Measurements from ENCODE around the gene ATP5MK.
A peak's percentile ranks its signal among the peaks of the same experiment; 100 is the strongest.
"Not testable (repeated sequence)": the region's sequence is repeated elsewhere in the genome, so short reads cannot be mapped to it uniquely, and the experiment has no call there.

ATP5MK gene

GRCh38 chr10:103395754-103396066 lies 565 bp downstream of the ATP5MK start:
- DNase-seq, result no peak

- no peak for DNase-seq
Measured at GRCh38 chr10:103394180-103394579, 2.1 kb downstream of the ATP5MK start.

- no peak for DNase-seq
Measured at GRCh38 chr10:103382769-103383168, 13.5 kb downstream of the ATP5MK start.

GRCh38 chr10:103374263-103374662 lies 22.0 kb downstream of the ATP5MK start:
- no peak for DNase-seq

- DNase-seq, result no peak
Measured at GRCh38 chr10:103373544-103373943, 22.7 kb downstream of the ATP5MK start.

GRCh38 chr10:103367782-103368518 lies 28.3 kb downstream of the ATP5MK start, which contains the start of gene TAF5:
TSS of gene TAF5 (plus strand) at chr10:103367976. CDS start at chr10:103367990, 14 bp downstream.
- DNase-seq, result peak; percentile 81 to 88

GRCh38 chr10:103367379-103367781 lies 28.9 kb downstream of the ATP5MK start:
- no peak for DNase-seq

DNA sequence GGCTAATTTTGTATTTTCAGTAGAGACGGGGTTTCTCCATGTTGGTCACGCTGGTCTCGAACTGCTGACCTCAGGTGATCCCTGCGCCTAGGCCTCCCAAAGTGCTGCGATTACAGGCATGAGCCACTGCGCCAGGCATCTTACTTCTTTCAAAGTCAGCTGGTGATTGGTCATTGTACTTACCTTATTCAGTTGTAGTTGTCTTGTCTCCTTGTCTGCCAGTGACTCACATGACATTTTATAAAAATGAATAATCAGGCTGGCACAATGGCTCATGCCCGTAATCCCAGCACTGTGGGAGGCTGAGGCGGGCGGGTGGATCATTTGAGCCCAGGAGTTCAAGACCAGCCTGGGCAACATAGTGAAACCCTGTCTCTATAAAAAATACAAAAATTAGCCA lies 35.5 kb downstream of the ATP5MK start:
- DNase-seq, result not testable (repeated sequence)

- DNase-seq, result not testable (repeated sequence)
Measured at GRCh38 chr10:103359493-103359892, 36.8 kb downstream of the ATP5MK start.

- DNase-seq, result no peak
Measured at GRCh38 chr10:103355906-103356599, 40.2 kb downstream of the ATP5MK start.

GRCh38 chr10:103354567-103354966 lies 41.7 kb downstream of the ATP5MK start:
- DNase-seq, result not testable (repeated sequence)

DNA sequence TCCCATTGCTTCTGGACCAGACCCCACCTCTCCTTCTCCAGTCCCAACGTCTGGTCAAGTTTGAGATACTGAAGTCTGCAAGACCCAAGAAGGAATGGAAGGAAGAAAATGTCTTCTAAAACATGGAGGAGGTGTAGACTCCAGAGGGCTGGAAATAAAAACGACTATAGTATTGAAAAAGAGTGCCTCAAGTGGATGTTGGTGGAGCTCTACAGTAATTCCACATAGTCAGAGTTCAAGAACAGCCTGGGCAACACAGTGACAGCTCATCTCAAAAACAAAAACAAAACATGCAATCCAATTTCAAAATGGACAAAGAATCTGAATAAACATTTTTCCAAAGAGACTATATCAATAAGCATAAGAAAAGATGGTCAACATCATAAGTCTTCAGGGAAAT lies 43.0 kb downstream of the ATP5MK start:
- no peak for DNase-seq

GRCh38 chr10:103350517-103351260 lies 45.6 kb downstream of the ATP5MK start, which contains the start of gene PCGF6:
TSS of gene PCGF6 (minus strand) at chr10:103351140. CDS start at chr10:103351066, 74 bp downstream.
- DNase-seq, result peak; percentile 9 to 68

GRCh38 chr10:103350175-103350516 lies 46.1 kb downstream of the ATP5MK start:
- no peak for DNase-seq

Measured in cerebellar nuclear complex (tissue), 1 donor.